CD14-positive monocyte (primary cell): Measurements from ENCODE around the gene LSG1. TPM values are rescaled to one million over a fixed set of nuclear protein-coding genes. Genes with fewer than 3 reads are reported as not detected.

Experiments used
- DNase-seq, 3 donors: peaks; one replicate each; pipeline ENCODE4 v3.0.0-alpha.2; 2011 to 2022
- H2AFZ ChIP-seq: 2 replicates; pipeline ENCODE4 v1.6.0; 2012; ENCODE audit warnings: mild to moderate bottlenecking, low read depth, low read length, inconsistent platforms; ENCODE audit not compliant: insufficient read depth, poor library complexity, severe bottlenecking
- H3K27ac ChIP-seq, 2 donors: 1 replicate in 1 of 2; 2 replicates in 1 of 2; pipeline ENCODE4 v1.5.1; 2012 to 2013; ENCODE audit warnings: low read length in 2 of 2, control low read depth in 1 of 2, inconsistent platforms in 1 of 2, low read depth in 1 of 2, mild to moderate bottlenecking in 1 of 2
- H3K27me3 ChIP-seq, 2 donors: one replicate each; pipeline versions ENCODE4 v1.6.0 to v1.6.1; 2011 to 2013; ENCODE audit warnings: low read length in 2 of 2; ENCODE audit not compliant: control insufficient read depth in 2 of 2, insufficient read depth in 2 of 2
- H3K36me3 ChIP-seq, 2 donors: replicated peaks in 1 of 2; 1 replicate in 1 of 2; 2 replicates in 1 of 2; pipeline versions ENCODE4 v1.5.1 to v1.6.1; 2012 to 2013; ENCODE audit warnings: low read length in 2 of 2, control low read depth in 1 of 2, inconsistent platforms in 1 of 2, mild to moderate bottlenecking in 1 of 2; ENCODE audit not compliant: insufficient read depth in 2 of 2, control insufficient read depth in 1 of 2
- H3K4me1 ChIP-seq, 2 donors: 1 replicate in 1 of 2; 2 replicates in 1 of 2; pipeline versions ENCODE4 v1.5.1 to v1.6.1; 2012 to 2013; ENCODE audit warnings: low read length in 2 of 2, control low read depth in 1 of 2, inconsistent platforms in 1 of 2, mild to moderate bottlenecking in 1 of 2, moderate library complexity in 1 of 2; ENCODE audit not compliant: insufficient read depth in 2 of 2, control insufficient read depth in 1 of 2
- H3K4me2 ChIP-seq: replicated peaks from 2 replicates; pipeline ENCODE3; 2012; ENCODE audit warnings: low read length, moderate library complexity, mild to moderate bottlenecking; ENCODE audit not compliant: poor library complexity, severe bottlenecking; ENCODE audit errors: extremely low read depth
- H3K4me3 ChIP-seq, 3 experiments: fragments of 200-600 bp in 1 of 3; sonication (generic) in 1 of 3; replicated peaks in 1 of 3; 1 replicate in 2 of 3; 2 replicates in 1 of 3; pipeline ENCODE4 v1.5.1; 2011 to 2013; ENCODE audit warnings: low read length in 3 of 3, mild to moderate bottlenecking in 3 of 3, control low read depth in 2 of 3, low read depth in 2 of 3, inconsistent platforms in 1 of 3, moderate library complexity in 1 of 3
- H3K79me2 ChIP-seq: 2 replicates; pipeline ENCODE4 v1.6.0; 2012; ENCODE audit warnings: mild to moderate bottlenecking, control low read depth, inconsistent platforms, low read length, moderate library complexity; ENCODE audit not compliant: insufficient read depth
- H3K9ac ChIP-seq: 2 replicates; pipeline ENCODE4 v1.6.0; 2017; ENCODE audit warnings: low read length, mild to moderate bottlenecking; ENCODE audit not compliant: insufficient read depth, poor library complexity, severe bottlenecking
- H3K9me3 ChIP-seq, 2 donors: replicated peaks in 1 of 2; 1 replicate in 1 of 2; 2 replicates in 1 of 2; pipeline versions ENCODE4 v1.5.1 to v1.6.1; 2012 to 2013; ENCODE audit warnings: low read length in 2 of 2, control low read depth in 1 of 2; ENCODE audit not compliant: control insufficient read depth in 1 of 2, insufficient read depth in 1 of 2
- H4K20me1 ChIP-seq: 2 replicates; pipeline ENCODE4 v1.6.0; 2012; ENCODE audit warnings: mild to moderate bottlenecking, low read length, control low read depth, moderate library complexity; ENCODE audit not compliant: insufficient read depth
- H3K27ac Mint-ChIP-seq, 7 donors: one replicate each; pipeline ENCODE4 v1.8.0; 2020; ENCODE audit warnings: mild to moderate bottlenecking in 7 of 7, mixed read lengths in 7 of 7, moderate library complexity in 6 of 7, inconsistent platforms in 2 of 7
- H3K27me3 Mint-ChIP-seq, 3 donors: one replicate each; pipeline ENCODE4 v1.8.0; 2021 to 2022; ENCODE audit warnings: low read depth in 3 of 3, mild to moderate bottlenecking in 3 of 3, mixed read lengths in 3 of 3, moderate library complexity in 3 of 3, inconsistent platforms in 1 of 3
- H3K36me3 Mint-ChIP-seq, 2 donors: one replicate each; pipeline ENCODE4 v1.8.0; 2020; ENCODE audit warnings: mixed read lengths in 2 of 2, inconsistent platforms in 1 of 2, mild to moderate bottlenecking in 1 of 2
- H3K4me1 Mint-ChIP-seq: one replicate; pipeline ENCODE4 v1.8.0; 2020; ENCODE audit warnings: mild to moderate bottlenecking, mixed read lengths
- H3K4me3 Mint-ChIP-seq, 2 donors: one replicate each; pipeline ENCODE4 v1.8.0; 2020; ENCODE audit warnings: mild to moderate bottlenecking in 2 of 2, mixed read lengths in 2 of 2, moderate library complexity in 1 of 2
- H3K9me3 Mint-ChIP-seq, 7 donors: one replicate each; pipeline ENCODE4 v1.8.0; 2020 to 2022; ENCODE audit warnings: mixed read lengths in 7 of 7, mild to moderate bottlenecking in 6 of 7, moderate library complexity in 6 of 7, inconsistent platforms in 2 of 7
- CTCF ChIP-seq: fragments of 200-600 bp; IDR thresholded peaks from one replicate; pipeline ENCODE4 v1.8.0; 2022; ENCODE audit warnings: antibody characterized with exemption, mild to moderate bottlenecking
- WGBS: methylation state at CpG from one replicate; pipeline ENCODE4 v1.1.5; 2013; ENCODE audit warnings: missing lambda C conversion rate; ENCODE audit not compliant: insufficient coverage; 5-methylcytosine and 5-hydroxymethylcytosine counted together
- intact Hi-C, 2 donors: fragments of 100-400 bp; cut with micrococcal nuclease; formaldehyde crosslinking; loops; one replicate each; pipeline versions ENCODE4 v1.15.0 to v1.15.1; 2023
- polyA plus RNA-seq, 3 donors: library from polyadenylated mRNA; depleted of rRNA in 1 of 3; unstranded in 2 of 3; stranded (reverse) in 1 of 3; fragments of 300-500 nt in 2 of 3; fragments of >200 nt in 1 of 3; fragmentation: Illumina TruSeq in 2 of 3; gene quantifications; 1 replicate in 2 of 3; 2 replicates in 1 of 3; pipeline ENCODE4 v1.2.3, GENCODE V29; 2012 to 2021

The LSG1 gene
- polyA plus RNA-seq, 3 donors, result 6.7 to 30.9 (median 9.9) TPM

GRCh38 chr3:194637541-194638400 lies 34.2 kb downstream of the LSG1 start:
- no peaks in the 10 kb centered on the region for H4K20me1 ChIP-seq
- peaks cover 35 to 37% of the 10 kb centered on the region in 2 donors for H3K36me3 Mint-ChIP-seq
- no peak overlapping the region for H3K4me2 ChIP-seq
- H3K27ac Mint-ChIP-seq, result peak overlapping the region in 1 of 7 donors; percentile 47
- peaks cover 12% of the 10 kb centered on the region for H3K4me1 Mint-ChIP-seq
- H3K4me3 ChIP-seq, result no peak overlapping the region
- no peaks in the 10 kb centered on the region for H3K27me3 ChIP-seq
- H3K27ac ChIP-seq, result no peak overlapping the region
- no peaks in the 10 kb centered on the region for H3K79me2 ChIP-seq
- H3K9ac ChIP-seq, result no peak overlapping the region
- 99% methylated on average over 15 of the region's 22 CpGs for WGBS
- H3K36me3 ChIP-seq, result peaks cover 34 to 39% of the 10 kb centered on the region in 2 donors
- peaks cover 6 to 9% of the 10 kb centered on the region in 2 donors for H3K4me1 ChIP-seq
- H3K9me3 Mint-ChIP-seq, result no peaks in the 10 kb centered on the region
- H3K4me3 Mint-ChIP-seq, result no peak overlapping the region
- H3K9me3 ChIP-seq, result no peaks in the 10 kb centered on the region
- TF ChIP-seq CTCF, result no peak
- intact Hi-C loops, result no loop called here
- no peak overlapping the region for H2AFZ ChIP-seq
- H3K27me3 Mint-ChIP-seq, result peaks cover 6 to 8% (median 7%) of the 10 kb centered on the region in 3 donors
- DNase-seq, result no peak

GRCh38 chr3:194637066-194637465 lies 34.9 kb downstream of the LSG1 start:
- Mint-ChIP-seq H3K9me3 (no peaks in the 10 kb centered on the region), H3K4me3 (no peak overlapping the region), H3K4me1 (peaks cover 18% of the 10 kb centered on the region), H3K36me3 (peaks cover 32 to 33% of the 10 kb centered on the region in 2 donors), H3K27ac (peak overlapping the region in 1 of 7 donors; percentile 47), H3K27me3 (peaks cover 8 to 12% (median 11%) of the 10 kb centered on the region in 3 donors)
- Histone ChIP-seq H3K4me2 (no peak overlapping the region), H2AFZ (no peak overlapping the region), H3K4me1 (peaks cover 12 to 16% of the 10 kb centered on the region in 2 donors), H3K4me3 (no peak overlapping the region), H3K9me3 (no peaks in the 10 kb centered on the region), H4K20me1 (no peaks in the 10 kb centered on the region), H3K27ac (no peak overlapping the region), H3K27me3 (no peaks in the 10 kb centered on the region), H3K9ac (no peak overlapping the region), H3K36me3 (peaks cover 27 to 32% of the 10 kb centered on the region in 2 donors), H3K79me2 (no peaks in the 10 kb centered on the region)
- intact Hi-C loops, result no loop called here
- no peak for DNase-seq
- TF ChIP-seq CTCF, result no peak
- WGBS, result 94% methylated on average over 2 of the region's 3 CpGs
